Measurements from ENCODE around the gene GSTA2.

DNA sequence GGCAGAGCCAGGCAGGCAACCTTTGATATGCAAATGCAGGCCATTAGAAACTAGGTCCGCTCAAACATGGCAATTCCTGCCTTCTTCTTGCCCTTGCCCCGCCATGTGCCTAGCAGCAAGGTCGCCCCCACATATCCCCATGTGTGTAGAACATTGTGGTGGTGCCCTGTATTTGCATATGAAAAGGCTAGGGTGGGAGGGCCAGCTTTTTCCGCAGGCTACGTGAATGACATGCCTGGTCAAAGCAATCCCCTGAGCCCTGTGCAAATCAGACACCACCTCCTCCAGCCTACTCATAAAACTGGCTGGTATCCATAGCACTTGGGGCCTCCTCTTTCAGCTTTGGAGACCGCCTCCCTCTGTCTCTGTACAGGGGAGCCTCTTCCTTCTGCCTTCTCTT, 31.6 kb downstream of the GSTA2 start:
- TF ChIP-seq, protein P1, sequence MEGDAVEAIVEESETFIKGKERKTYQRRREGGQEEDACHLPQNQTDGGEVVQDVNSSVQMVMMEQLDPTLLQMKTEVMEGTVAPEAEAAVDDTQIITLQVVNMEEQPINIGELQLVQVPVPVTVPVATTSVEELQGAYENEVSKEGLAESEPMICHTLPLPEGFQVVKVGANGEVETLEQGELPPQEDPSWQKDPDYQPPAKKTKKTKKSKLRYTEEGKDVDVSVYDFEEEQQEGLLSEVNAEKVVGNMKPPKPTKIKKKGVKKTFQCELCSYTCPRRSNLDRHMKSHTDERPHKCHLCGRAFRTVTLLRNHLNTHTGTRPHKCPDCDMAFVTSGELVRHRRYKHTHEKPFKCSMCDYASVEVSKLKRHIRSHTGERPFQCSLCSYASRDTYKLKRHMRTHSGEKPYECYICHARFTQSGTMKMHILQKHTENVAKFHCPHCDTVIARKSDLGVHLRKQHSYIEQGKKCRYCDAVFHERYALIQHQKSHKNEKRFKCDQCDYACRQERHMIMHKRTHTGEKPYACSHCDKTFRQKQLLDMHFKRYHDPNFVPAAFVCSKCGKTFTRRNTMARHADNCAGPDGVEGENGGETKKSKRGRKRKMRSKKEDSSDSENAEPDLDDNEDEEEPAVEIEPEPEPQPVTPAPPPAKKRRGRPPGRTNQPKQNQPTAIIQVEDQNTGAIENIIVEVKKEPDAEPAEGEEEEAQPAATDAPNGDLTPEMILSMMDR (IDR thresholded peaks at IDR 0.05) = no peak
- no peak for TF ChIP-seq RFX5 (IDR thresholded peaks at IDR 0.05; ENCODE audit: low read length)
- TF ChIP-seq POLR2AphosphoS5 (IDR thresholded peaks at IDR 0.05; ENCODE audit: low read depth, low read length) = no peak
- no peak for TF ChIP-seq EP300 (IDR thresholded peaks at IDR 0.05; ENCODE audit: borderline replicate concordance in 1 of 2, low read depth in 1 of 2, low read length in 1 of 2)
- TF ChIP-seq GATA2 (CRISPR knock-in tag; IDR thresholded peaks at IDR 0.05) = no peak
